KMS-11 (cell line): ENCODE data around the gene FOXP1.

ENCODE experiments used
- H2AFZ ChIP-seq: fragments of 200-600 bp; sonication (generic); 2 replicates; pipeline ENCODE4 v1.6.1; 2016; ENCODE audit warnings: antibody characterized with exemption, mixed run types, low read depth
- H3K27ac ChIP-seq: fragments of 200-600 bp; sonication (generic); 2 replicates; pipeline ENCODE4 v1.6.1; 2016; ENCODE audit warnings: mild to moderate bottlenecking, mixed run types
- H3K27me3 ChIP-seq: fragments of 200-600 bp; sonication (generic); 2 replicates; pipeline ENCODE4 v1.6.1; 2017; ENCODE audit warnings: mild to moderate bottlenecking, low read depth, mixed run types, moderate library complexity; ENCODE audit not compliant: insufficient read depth
- H3K36me3 ChIP-seq: fragments of 200-600 bp; sonication (generic); 2 replicates; pipeline ENCODE4 v1.6.1; 2017; ENCODE audit warnings: mild to moderate bottlenecking, mixed run types; ENCODE audit not compliant: insufficient read depth
- H3K4me1 ChIP-seq: fragments of 200-600 bp; sonication (generic); 2 replicates; pipeline ENCODE4 v1.6.1; 2016; ENCODE audit warnings: mild to moderate bottlenecking, low read depth, mixed run types; ENCODE audit not compliant: poor library complexity, severe bottlenecking
- H3K4me2 ChIP-seq: fragments of 200-600 bp; sonication (generic); 2 replicates; pipeline ENCODE4 v1.7.0; 2016; ENCODE audit warnings: mild to moderate bottlenecking, mixed run types
- H3K4me3 ChIP-seq: fragments of 200-600 bp; sonication (generic); IDR thresholded peaks from 2 replicates; pipeline ENCODE4 v1.6.1; 2017; ENCODE audit warnings: low read depth, low read length, mixed read lengths; ENCODE audit not compliant: insufficient read depth
- H3K79me2 ChIP-seq: fragments of 200-600 bp; sonication (generic); 2 replicates; pipeline ENCODE4 v1.6.1; 2016; ENCODE audit warnings: low read depth, mixed run types; ENCODE audit not compliant: insufficient read depth
- H3K9ac ChIP-seq: fragments of 200-600 bp; sonication (generic); 2 replicates; pipeline ENCODE4 v1.6.1; 2016; ENCODE audit warnings: mild to moderate bottlenecking, mixed run types
- H4K20me1 ChIP-seq: fragments of 200-600 bp; sonication (generic); 2 replicates; pipeline ENCODE4 v1.6.1; 2016; ENCODE audit warnings: mild to moderate bottlenecking, mixed run types; ENCODE audit not compliant: insufficient read depth
- CTCF ChIP-seq: fragments of 200-600 bp; sonication (generic); conservative IDR thresholded peaks from 2 replicates; pipeline ENCODE4 v1.6.1; 2017; ENCODE audit warnings: low read depth, mild to moderate bottlenecking, antibody characterized with exemption, low read length, moderate library complexity, mixed read lengths

FOXP1 gene

GRCh38 chr3:71441925-71442651, 141.4 kb downstream of the FOXP1 start:
- Histone ChIP-seq H3K79me2 (no peaks in the 10 kb centered on the region), H3K4me2 (no peak overlapping the region), H3K4me1 (no peaks in the 10 kb centered on the region), H4K20me1 (no peaks in the 10 kb centered on the region), H3K27me3 (no peaks in the 10 kb centered on the region), H3K36me3 (no peaks in the 10 kb centered on the region), H3K9ac (no peak overlapping the region), H2AFZ (no peak overlapping the region), H3K4me3 (no peak overlapping the region), H3K27ac (no peak overlapping the region)
- no peak for TF ChIP-seq CTCF

DNA sequence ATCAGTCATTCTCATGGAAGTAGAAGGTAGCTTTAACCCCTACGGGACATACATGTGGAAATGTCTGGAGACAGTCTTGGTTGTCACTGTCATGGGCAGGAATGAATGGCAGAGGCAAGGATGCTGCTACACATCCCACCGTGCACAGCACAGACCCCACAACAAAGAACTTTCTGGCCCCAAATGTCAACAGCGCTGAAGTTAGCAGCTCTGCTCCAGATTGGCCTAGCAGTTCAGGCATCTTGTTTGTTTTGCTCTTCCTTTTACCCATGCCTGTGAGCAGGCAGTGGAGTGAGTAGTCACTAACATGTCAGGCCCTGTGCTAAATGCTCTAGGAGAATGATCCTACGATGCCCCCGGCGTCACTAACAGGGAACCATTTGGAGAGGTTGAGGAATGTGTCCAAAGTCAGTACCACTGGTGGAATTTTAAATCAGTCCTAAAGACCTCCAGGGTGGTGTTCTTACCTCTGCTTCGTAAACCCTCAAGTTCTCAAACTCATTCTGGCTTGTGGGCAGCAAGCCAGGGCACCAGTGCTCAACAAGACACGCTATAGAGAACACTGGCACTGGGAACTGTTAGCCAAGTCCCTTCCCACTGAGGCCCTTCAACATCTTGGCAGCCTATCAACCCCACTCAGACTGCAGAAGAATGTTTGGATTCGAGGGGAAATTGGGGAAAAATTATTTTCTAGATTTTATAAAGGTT, 142.2 kb downstream of the FOXP1 start:
- H3K4me2 ChIP-seq: no peak overlapping the region
- H3K27me3 ChIP-seq: no peaks in the 10 kb centered on the region
- H2AFZ ChIP-seq: no peak overlapping the region
- no peaks in the 10 kb centered on the region for H3K36me3 ChIP-seq
- H3K79me2 ChIP-seq: no peaks in the 10 kb centered on the region
- H3K4me3 ChIP-seq: no peak overlapping the region
- H3K9ac ChIP-seq: no peak overlapping the region
- H3K27ac ChIP-seq: no peak overlapping the region
- TF ChIP-seq CTCF: no peak
- H3K4me1 ChIP-seq: no peaks in the 10 kb centered on the region
- no peaks in the 10 kb centered on the region for H4K20me1 ChIP-seq

- no peak for TF ChIP-seq CTCF
- H2AFZ ChIP-seq: no peak overlapping the region
- no peaks in the 10 kb centered on the region for H3K27me3 ChIP-seq
- no peaks in the 10 kb centered on the region for H4K20me1 ChIP-seq
- H3K4me1 ChIP-seq: no peaks in the 10 kb centered on the region
- H3K4me2 ChIP-seq: no peak overlapping the region
- H3K27ac ChIP-seq: no peak overlapping the region
- H3K9ac ChIP-seq: no peak overlapping the region
- no peaks in the 10 kb centered on the region for H3K79me2 ChIP-seq
- no peaks in the 10 kb centered on the region for H3K36me3 ChIP-seq
- no peak overlapping the region for H3K4me3 ChIP-seq
Observed at GRCh38 chr3:71438904-71439303, 144.6 kb downstream of the FOXP1 start.

DNA sequence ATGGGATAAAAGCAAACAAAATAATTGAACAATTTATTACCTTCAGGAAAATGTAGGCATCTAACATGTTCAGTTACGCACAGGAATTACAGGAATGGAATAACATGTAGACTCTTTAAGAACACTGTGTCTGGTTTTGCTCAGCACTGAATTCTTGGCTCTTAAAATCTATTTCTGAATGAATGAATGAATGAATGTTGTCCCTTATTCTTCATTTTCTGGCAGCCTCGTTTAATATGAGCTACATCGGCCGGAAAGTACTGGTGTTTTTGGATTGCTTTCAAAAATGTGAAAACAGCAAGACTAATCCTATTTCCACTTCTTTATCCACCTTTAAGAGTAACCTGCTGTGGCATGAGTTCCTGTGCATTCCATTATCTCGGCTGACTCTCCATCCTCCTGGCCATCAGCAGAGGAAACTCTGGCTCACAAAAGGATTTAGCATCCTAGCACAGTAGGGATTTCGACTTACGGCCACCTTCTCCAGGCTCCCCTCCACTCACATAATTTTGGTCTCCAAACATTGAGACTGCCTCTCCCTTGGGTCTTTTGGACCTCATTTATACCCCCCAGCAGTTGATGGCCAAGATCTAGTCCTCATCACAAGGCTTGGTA, 145.3 kb downstream of the FOXP1 start:
- Histone ChIP-seq H3K36me3 (no peaks in the 10 kb centered on the region), H4K20me1 (no peaks in the 10 kb centered on the region), H3K27me3 (no peaks in the 10 kb centered on the region), H2AFZ (no peak overlapping the region), H3K27ac (no peak overlapping the region), H3K9ac (no peak overlapping the region), H3K4me3 (no peak overlapping the region), H3K4me2 (no peak overlapping the region), H3K4me1 (no peaks in the 10 kb centered on the region), H3K79me2 (no peaks in the 10 kb centered on the region)
- no peak for TF ChIP-seq CTCF
